ENCODE results near the gene LRP2BP.
A peak's percentile ranks its signal among the peaks of the same experiment; 100 is the strongest.
"Not testable (repeated sequence)": the region's sequence is repeated elsewhere in the genome, so short reads cannot be mapped to it uniquely, and the experiment has no call there.

LRP2BP gene

DNA sequence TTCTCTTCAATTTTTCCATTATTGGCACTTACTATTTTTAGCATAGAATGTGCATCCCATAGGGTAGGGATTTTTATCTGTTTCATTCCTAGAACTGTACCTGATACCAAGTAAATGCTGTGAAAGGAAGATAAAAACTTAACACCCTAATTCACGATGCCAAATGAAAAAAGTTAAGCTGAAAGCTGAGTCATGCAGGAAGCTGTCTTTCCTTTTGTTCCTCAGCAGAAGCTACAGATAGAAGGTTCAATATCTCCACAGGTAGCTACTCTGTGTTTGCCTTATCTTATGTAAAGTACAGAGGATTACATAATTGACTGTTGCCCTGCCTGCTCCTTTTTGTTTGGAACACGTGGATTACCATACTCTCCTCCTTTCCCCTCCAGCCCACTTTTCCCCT lies 77.0 kb downstream of the LRP2BP start:
- DNase-seq = peak; percentile 71

DNA sequence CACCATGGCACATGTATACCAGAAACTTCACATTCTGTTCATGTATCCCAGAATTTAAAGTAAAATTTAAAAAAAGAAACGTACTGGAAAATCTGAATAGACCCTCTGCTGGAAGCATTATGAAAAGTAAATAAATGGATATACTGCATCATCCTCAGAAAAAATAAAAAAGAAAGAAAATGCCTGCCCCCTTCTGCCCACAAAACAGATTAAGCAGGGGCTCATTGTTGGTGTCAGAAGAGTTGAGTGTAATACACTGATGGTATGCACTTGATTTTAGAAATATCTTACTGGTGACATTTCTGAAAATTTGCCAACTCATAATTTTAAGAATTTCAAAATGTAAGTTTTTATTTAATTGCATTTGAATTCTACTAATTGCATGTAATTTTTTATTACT lies 77.8 kb downstream of the LRP2BP start:
- DNase-seq = peak; percentile 30

DNA sequence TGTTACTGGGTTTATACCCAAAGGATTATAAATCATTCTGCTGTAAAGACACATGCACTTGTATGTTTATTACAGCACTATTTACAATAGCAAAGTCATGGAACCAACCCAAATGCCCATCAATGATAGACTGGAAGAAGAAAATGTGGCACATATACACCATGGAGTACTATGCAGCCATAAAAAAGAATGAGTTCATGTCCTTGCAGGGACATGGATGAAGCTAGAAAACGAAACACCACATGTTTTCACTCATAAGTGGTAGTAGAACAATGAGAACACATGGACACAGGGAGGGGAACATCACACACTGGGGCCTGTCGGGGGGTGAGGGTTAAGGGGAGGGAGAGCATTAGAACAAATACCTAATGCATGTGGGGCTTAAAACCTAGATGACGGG lies 78.3 kb downstream of the LRP2BP start:
- not testable (repeated sequence) for DNase-seq
